GM19395 (cell line): Measurements from ENCODE around the gene RNF183.
"Not testable (repeated sequence)": the region's sequence is repeated elsewhere in the genome, so short reads cannot be mapped to it uniquely, and the experiment has no call there.

Experiments used
- ATAC-seq: cut with Tn5 transposase; IDR thresholded peaks from one replicate; pipeline ENCODE4 v1.9.1; 2021; ENCODE audit warnings: mild to moderate bottlenecking, moderate library complexity; ENCODE audit not compliant: unreplicated experiment

Gene RNF183

GRCh38 chr9:113275157-113276131 lies 27.7 kb downstream of the RNF183 start, which contains the start of the genes CDC26 and PRPF4:
TSS of gene CDC26 (minus strand) at chr9:113275572. CDS start at chr9:113272507, 3,065 bp downstream.
TSS of gene PRPF4 (plus strand) at chr9:113275658. CDS start at chr9:113275744, 86 bp downstream.
- peak; percentile 98 for ATAC-seq

- ATAC-seq, result peak; percentile 8
Measured at GRCh38 chr9:113274474-113275156, 28.6 kb downstream of the RNF183 start.

GRCh38 chr9:113269871-113270270 lies 33.3 kb downstream of the RNF183 start:
- ATAC-seq, result no peak

- no peak for ATAC-seq
Measured at GRCh38 chr9:113269355-113269754, 33.8 kb downstream of the RNF183 start.

GRCh38 chr9:113267911-113268566 lies 35.1 kb downstream of the RNF183 start:
- no peak for ATAC-seq

- no peak for ATAC-seq
Measured at GRCh38 chr9:113266174-113266573, 37.0 kb downstream of the RNF183 start.

GRCh38 chr9:113261917-113262671 lies 41.1 kb downstream of the RNF183 start:
- no peak for ATAC-seq

GRCh38 chr9:113258282-113258681 lies 44.9 kb downstream of the RNF183 start:
- ATAC-seq, result no peak

- ATAC-seq, result no peak
Measured at GRCh38 chr9:113257863-113258262, 45.3 kb downstream of the RNF183 start.

- no peak for ATAC-seq
Measured at GRCh38 chr9:113255438-113255837, 47.7 kb downstream of the RNF183 start.

GRCh38 chr9:113254991-113255390 lies 48.2 kb downstream of the RNF183 start:
- ATAC-seq, result no peak

- no peak for ATAC-seq
Measured at GRCh38 chr9:113250807-113251206, 52.4 kb downstream of the RNF183 start.

- not testable (repeated sequence) for ATAC-seq
Measured at GRCh38 chr9:113249661-113250060, 53.5 kb downstream of the RNF183 start.

- ATAC-seq, result no peak
Measured at GRCh38 chr9:113247640-113248039, 55.5 kb downstream of the RNF183 start.
